Measurements from ENCODE around the gene MYO9A.

DNA sequence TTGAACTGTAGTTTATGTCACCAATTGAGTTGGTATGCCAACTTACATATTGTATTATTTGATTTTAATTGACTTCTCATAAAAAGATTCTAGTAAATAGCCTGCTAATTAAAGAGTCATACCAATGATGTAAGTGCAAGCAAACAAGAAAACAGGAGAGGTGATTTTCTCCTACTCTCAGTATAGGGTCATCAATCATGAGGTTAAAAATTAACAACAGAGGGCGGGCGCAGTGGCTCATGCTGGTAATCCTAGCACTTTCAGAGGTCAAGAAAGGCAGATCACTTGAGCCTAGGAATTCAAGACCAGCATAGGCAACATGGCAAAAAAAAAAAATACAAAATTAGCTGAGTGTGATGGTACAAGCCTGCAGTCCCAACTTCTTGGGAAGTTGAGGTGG, 108.7 kb downstream of the MYO9A start:
- TF ChIP-seq, protein P1, sequence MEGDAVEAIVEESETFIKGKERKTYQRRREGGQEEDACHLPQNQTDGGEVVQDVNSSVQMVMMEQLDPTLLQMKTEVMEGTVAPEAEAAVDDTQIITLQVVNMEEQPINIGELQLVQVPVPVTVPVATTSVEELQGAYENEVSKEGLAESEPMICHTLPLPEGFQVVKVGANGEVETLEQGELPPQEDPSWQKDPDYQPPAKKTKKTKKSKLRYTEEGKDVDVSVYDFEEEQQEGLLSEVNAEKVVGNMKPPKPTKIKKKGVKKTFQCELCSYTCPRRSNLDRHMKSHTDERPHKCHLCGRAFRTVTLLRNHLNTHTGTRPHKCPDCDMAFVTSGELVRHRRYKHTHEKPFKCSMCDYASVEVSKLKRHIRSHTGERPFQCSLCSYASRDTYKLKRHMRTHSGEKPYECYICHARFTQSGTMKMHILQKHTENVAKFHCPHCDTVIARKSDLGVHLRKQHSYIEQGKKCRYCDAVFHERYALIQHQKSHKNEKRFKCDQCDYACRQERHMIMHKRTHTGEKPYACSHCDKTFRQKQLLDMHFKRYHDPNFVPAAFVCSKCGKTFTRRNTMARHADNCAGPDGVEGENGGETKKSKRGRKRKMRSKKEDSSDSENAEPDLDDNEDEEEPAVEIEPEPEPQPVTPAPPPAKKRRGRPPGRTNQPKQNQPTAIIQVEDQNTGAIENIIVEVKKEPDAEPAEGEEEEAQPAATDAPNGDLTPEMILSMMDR (IDR thresholded peaks at IDR 0.05): no peak
- TF ChIP-seq POLR2A (IDR thresholded peaks at IDR 0.05): no peak

Measured in thyroid gland (tissue), 4 donors.